Measurements from ENCODE around the gene ARHGAP26.
A peak's percentile ranks its signal among the peaks of the same experiment; 100 is the strongest.

The ARHGAP26 gene

DNA sequence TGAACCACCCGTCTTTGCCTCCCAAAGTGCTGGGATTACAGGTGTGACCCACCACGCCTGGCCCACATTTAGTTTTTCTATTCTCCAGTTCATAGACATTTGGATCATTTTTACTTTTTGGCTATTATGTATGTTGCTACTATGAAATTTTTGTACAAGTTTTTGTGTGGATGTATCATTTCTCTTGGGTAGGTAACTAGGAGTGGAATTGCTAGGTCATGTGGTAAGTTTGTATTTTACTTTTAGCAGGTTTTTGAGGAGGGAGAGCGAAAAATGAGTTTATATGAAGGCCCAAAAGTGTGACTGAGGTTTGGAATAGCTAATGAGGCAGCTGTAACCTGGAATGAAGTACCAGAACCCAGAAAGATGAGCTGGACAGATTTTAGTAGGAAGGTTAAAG is 35.2 kb downstream of the ARHGAP26 start:
- Histone ChIP-seq H2BK120ac (ENCODE audit: low read depth, low read length) (no peak overlapping the region), H3K23ac (ENCODE audit: low read length in 2 of 2) (no peak overlapping the region)
- WGBS = 60% methylated on average over 1 of the region's 3 CpGs

GRCh38 chr5:142806841-142807267 is 36.7 kb downstream of the ARHGAP26 start:
- Histone ChIP-seq H3K79me1 (replicated peaks; ENCODE audit: low read length, poor library complexity, severe bottlenecking) (peaks cover 33% of the 10 kb centered on the region), H3K18ac (ENCODE audit: low read depth in 1 of 2, low read length in 2 of 2) (no peak overlapping the region), H3K14ac (ENCODE audit: low read length in 2 of 2) (no peak overlapping the region), H3K4me2 (ENCODE audit: low read length, poor library complexity, severe bottlenecking) (no peak overlapping the region), H3K27ac (ENCODE audit: low read length, poor library complexity, severe bottlenecking) (no peak overlapping the region), H2BK5ac (ENCODE audit: low read depth, low read length, poor library complexity, severe bottlenecking) (no peak overlapping the region), H3K36me3 (ENCODE audit: control insufficient read depth in 1 of 2, insufficient read depth in 2 of 2, low read depth in 1 of 2, low read length in 2 of 2) (no peaks in the 10 kb centered on the region), H3K9ac (ENCODE audit: low read length) (no peak overlapping the region), H2BK15ac (ENCODE audit: low read depth, poor library complexity, severe bottlenecking) (no peak overlapping the region), H4K91ac (ENCODE audit: low read length) (no peak overlapping the region), H3K4me1 (ENCODE audit: control insufficient read depth, insufficient read depth, low read depth, low read length) (peaks cover 7% of the 10 kb centered on the region), H3K4ac (ENCODE audit: low read depth in 1 of 2, low read length in 2 of 2) (no peak overlapping the region), H2BK12ac (ENCODE audit: low read length in 2 of 2) (no peak overlapping the region), H2AFZ (ENCODE audit: low read depth, low read length) (no peak overlapping the region), H3K23ac (ENCODE audit: low read length in 2 of 2) (no peak overlapping the region), H2AK5ac (ENCODE audit: low read length, severe bottlenecking) (no peak overlapping the region), H3K27me3 (ENCODE audit: control insufficient read depth in 1 of 2, insufficient read depth in 1 of 2, low read length in 2 of 2) (no peaks in the 10 kb centered on the region), H2BK120ac (ENCODE audit: low read depth, low read length) (no peak overlapping the region), H3K9me3 (ENCODE audit: control insufficient read depth, low read length) (no peaks in the 10 kb centered on the region), H4K8ac (ENCODE audit: low read length) (no peak overlapping the region), H3K4me3 (ENCODE audit: insufficient read depth in 1 of 2, low read depth in 1 of 2, low read length in 2 of 2) (no peak overlapping the region)
- no peak for DNase-seq
- 83% methylated on average over 1 of the region's 2 CpGs for WGBS

More for the DNA sequence above, 35.2 kb downstream of the ARHGAP26 start:
- Histone ChIP-seq H3K27me3 (ENCODE audit: control insufficient read depth in 1 of 2, insufficient read depth in 1 of 2, low read length in 2 of 2) (no peaks in the 10 kb centered on the region), H2AFZ (ENCODE audit: low read depth, low read length) (no peak overlapping the region), H2BK15ac (ENCODE audit: low read depth, poor library complexity, severe bottlenecking) (no peak overlapping the region), H3K79me1 (replicated peaks; ENCODE audit: low read length, poor library complexity, severe bottlenecking) (peaks cover 40% of the 10 kb centered on the region), H3K4me2 (ENCODE audit: low read length, poor library complexity, severe bottlenecking) (no peak overlapping the region), H3K9me3 (ENCODE audit: control insufficient read depth, low read length) (no peaks in the 10 kb centered on the region), H3K18ac (ENCODE audit: low read depth in 1 of 2, low read length in 2 of 2) (no peak overlapping the region), H2AK5ac (ENCODE audit: low read length, severe bottlenecking) (no peak overlapping the region), H3K14ac (ENCODE audit: low read length in 2 of 2) (no peak overlapping the region), H3K9ac (ENCODE audit: low read length) (no peak overlapping the region), H4K91ac (ENCODE audit: low read length) (no peak overlapping the region), H2BK5ac (ENCODE audit: low read depth, low read length, poor library complexity, severe bottlenecking) (no peak overlapping the region), H3K4me3 (ENCODE audit: insufficient read depth in 1 of 2, low read depth in 1 of 2, low read length in 2 of 2) (no peak overlapping the region), H3K36me3 (ENCODE audit: control insufficient read depth in 1 of 2, insufficient read depth in 2 of 2, low read depth in 1 of 2, low read length in 2 of 2) (no peaks in the 10 kb centered on the region), H3K4me1 (ENCODE audit: control insufficient read depth, insufficient read depth, low read depth, low read length) (peaks cover 4% of the 10 kb centered on the region), H2BK12ac (ENCODE audit: low read length in 2 of 2) (no peak overlapping the region), H3K27ac (ENCODE audit: low read length, poor library complexity, severe bottlenecking) (no peak overlapping the region), H3K4ac (ENCODE audit: low read depth in 1 of 2, low read length in 2 of 2) (no peak overlapping the region), H4K8ac (ENCODE audit: low read length) (no peak overlapping the region)
- no peak for DNase-seq

DNA sequence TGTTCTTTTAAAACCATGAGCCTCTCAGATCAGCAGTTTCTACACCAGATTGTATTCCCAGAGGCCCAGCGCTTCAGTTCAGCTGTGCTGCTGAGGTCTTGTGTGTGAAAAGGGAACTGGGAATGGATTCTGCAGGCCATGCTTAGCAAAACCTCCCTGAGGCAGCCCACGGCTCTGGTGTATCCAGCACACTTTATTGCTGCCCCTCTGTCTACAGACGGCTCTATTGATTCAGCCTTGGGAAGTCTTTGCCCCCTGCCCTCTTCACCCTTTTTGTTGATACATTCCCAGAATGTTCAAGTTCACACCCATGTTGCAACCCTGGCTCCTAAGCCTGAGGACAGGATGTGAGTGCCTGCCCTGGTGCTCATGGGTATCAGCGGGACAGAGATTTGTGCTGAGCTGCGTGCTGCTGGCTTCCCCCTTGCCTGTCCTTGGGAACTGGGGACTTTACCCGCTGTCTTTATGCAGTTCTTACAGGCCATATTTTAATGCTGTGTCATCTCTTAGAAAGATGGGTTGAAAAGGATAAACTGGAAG is 37.3 kb downstream of the ARHGAP26 start:
- Histone ChIP-seq H3K9ac (ENCODE audit: low read length) (no peak overlapping the region), H3K4me2 (ENCODE audit: low read length, poor library complexity, severe bottlenecking) (no peak overlapping the region), H2AFZ (ENCODE audit: low read depth, low read length) (no peak overlapping the region), H3K9me3 (ENCODE audit: control insufficient read depth, low read length) (no peaks in the 10 kb centered on the region), H4K8ac (ENCODE audit: low read length) (no peak overlapping the region), H2BK120ac (ENCODE audit: low read depth, low read length) (no peak overlapping the region), H3K4me3 (ENCODE audit: insufficient read depth in 1 of 2, low read depth in 1 of 2, low read length in 2 of 2) (no peak overlapping the region), H3K36me3 (ENCODE audit: control insufficient read depth in 1 of 2, insufficient read depth in 2 of 2, low read depth in 1 of 2, low read length in 2 of 2) (no peaks in the 10 kb centered on the region), H4K91ac (ENCODE audit: low read length) (no peak overlapping the region), H2BK15ac (ENCODE audit: low read depth, poor library complexity, severe bottlenecking) (no peak overlapping the region), H3K23ac (ENCODE audit: low read length in 2 of 2) (no peak overlapping the region), H3K79me1 (replicated peaks; ENCODE audit: low read length, poor library complexity, severe bottlenecking) (peaks cover 33% of the 10 kb centered on the region), H3K18ac (ENCODE audit: low read depth in 1 of 2, low read length in 2 of 2) (no peak overlapping the region), H3K4ac (ENCODE audit: low read depth in 1 of 2, low read length in 2 of 2) (no peak overlapping the region), H2AK5ac (ENCODE audit: low read length, severe bottlenecking) (no peak overlapping the region), H2BK12ac (ENCODE audit: low read length in 2 of 2) (peak overlapping the region in 1 of 2 experiments; percentile 1), H3K27me3 (ENCODE audit: control insufficient read depth in 1 of 2, insufficient read depth in 1 of 2, low read length in 2 of 2) (no peaks in the 10 kb centered on the region), H3K4me1 (ENCODE audit: control insufficient read depth, insufficient read depth, low read depth, low read length) (peaks cover 7% of the 10 kb centered on the region), H3K14ac (ENCODE audit: low read length in 2 of 2) (no peak overlapping the region), H3K27ac (ENCODE audit: low read length, poor library complexity, severe bottlenecking) (no peak overlapping the region), H2BK5ac (ENCODE audit: low read depth, low read length, poor library complexity, severe bottlenecking) (no peak overlapping the region)
- 72% methylated on average over 6 of the region's 6 CpGs for WGBS
- no peak for DNase-seq

DNA sequence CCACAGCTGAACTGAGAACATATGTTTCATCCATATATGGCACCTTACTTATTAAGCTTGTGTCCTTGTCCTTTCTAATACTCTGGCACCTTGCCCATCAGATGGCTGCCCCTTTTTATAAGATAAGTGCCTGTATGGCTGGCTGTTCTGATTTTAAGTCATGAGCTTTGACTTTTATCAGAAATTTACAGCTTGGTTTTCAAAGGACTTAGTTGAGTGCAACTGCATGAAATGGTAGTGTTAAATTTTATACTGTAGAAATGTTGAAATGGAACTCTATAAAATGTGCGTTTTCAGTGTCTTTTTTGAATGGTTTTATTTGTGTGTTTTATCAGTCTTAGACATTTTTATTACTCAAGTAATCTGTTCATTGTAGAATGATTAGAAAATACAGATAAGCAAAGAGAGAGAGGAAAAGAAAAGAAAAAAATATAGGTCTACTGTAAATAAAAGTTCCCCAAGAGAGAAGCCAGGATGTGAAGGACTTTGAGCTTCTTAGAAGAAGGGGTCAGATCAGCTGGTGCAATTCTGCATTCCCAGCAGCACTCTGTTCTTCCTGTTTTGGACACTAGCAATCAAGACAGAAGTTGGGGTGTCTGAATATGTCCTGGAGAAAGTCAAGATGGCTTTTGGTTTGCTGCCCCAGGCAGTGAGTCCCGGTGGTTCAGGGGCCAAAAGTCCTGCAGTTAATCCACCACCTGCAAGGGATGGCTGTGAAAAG is 38.9 kb downstream of the ARHGAP26 start:
- Histone ChIP-seq H4K8ac (ENCODE audit: low read length) (no peak overlapping the region), H2AK5ac (ENCODE audit: low read length, severe bottlenecking) (no peak overlapping the region), H3K4me3 (ENCODE audit: insufficient read depth in 1 of 2, low read depth in 1 of 2, low read length in 2 of 2) (no peak overlapping the region), H2AFZ (ENCODE audit: low read depth, low read length) (no peak overlapping the region), H3K23ac (ENCODE audit: low read length in 2 of 2) (no peak overlapping the region), H3K4me1 (ENCODE audit: control insufficient read depth, insufficient read depth, low read depth, low read length) (peaks cover 7% of the 10 kb centered on the region), H3K9ac (ENCODE audit: low read length) (no peak overlapping the region), H3K4me2 (ENCODE audit: low read length, poor library complexity, severe bottlenecking) (no peak overlapping the region), H2BK5ac (ENCODE audit: low read depth, low read length, poor library complexity, severe bottlenecking) (no peak overlapping the region), H2BK15ac (ENCODE audit: low read depth, poor library complexity, severe bottlenecking) (no peak overlapping the region), H3K79me1 (replicated peaks; ENCODE audit: low read length, poor library complexity, severe bottlenecking) (peaks cover 30% of the 10 kb centered on the region), H3K27me3 (ENCODE audit: control insufficient read depth in 1 of 2, insufficient read depth in 1 of 2, low read length in 2 of 2) (no peaks in the 10 kb centered on the region), H3K4ac (ENCODE audit: low read depth in 1 of 2, low read length in 2 of 2) (no peak overlapping the region), H2BK120ac (ENCODE audit: low read depth, low read length) (no peak overlapping the region), H3K18ac (ENCODE audit: low read depth in 1 of 2, low read length in 2 of 2) (no peak overlapping the region), H4K91ac (ENCODE audit: low read length) (no peak overlapping the region), H3K14ac (ENCODE audit: low read length in 2 of 2) (no peak overlapping the region), H3K36me3 (ENCODE audit: control insufficient read depth in 1 of 2, insufficient read depth in 2 of 2, low read depth in 1 of 2, low read length in 2 of 2) (no peaks in the 10 kb centered on the region), H3K27ac (ENCODE audit: low read length, poor library complexity, severe bottlenecking) (no peak overlapping the region), H2BK12ac (ENCODE audit: low read length in 2 of 2) (no peak overlapping the region), H3K9me3 (ENCODE audit: control insufficient read depth, low read length) (no peaks in the 10 kb centered on the region)
- DNase-seq = no peak
- WGBS = 80% methylated on average over 1 of the region's 2 CpGs
